K562 (cell line): ENCODE results near the gene EDARADD. TPM values are rescaled to one million over a fixed set of nuclear protein-coding genes. Genes with fewer than 3 reads are reported as not detected.
"Not testable (repeated sequence)": the region's sequence is repeated elsewhere in the genome, so short reads cannot be mapped to it uniquely, and the experiment has no call there.

ENCODE experiments used
- ATAC-seq: fragments of 200-7000 bp; cut with Tn5 transposase; 3 replicates; pipeline ENCODE4 v1.9.1; 2020; ENCODE audit warnings: moderate library complexity
- BruUV-seq: library from RNA; stranded (reverse); fragments of 400-500 nt; replicated peaks from 2 replicates; lab custom pipeline; 2021; lab: Mats Ljungman, UMichigan
- CTCF ChIA-PET: fragments of 300-600 bp; formaldehyde crosslinking; extraction: SDS; loops from one replicate; lab custom pipeline; 2021; ENCODE audit warnings: low intra/inter-chr PET ratio; lab: Yijun Ruan, JAX
- POLR2A ChIA-PET: fragments of 300-600, 350-650 bp; sonication (Branson Sonifier 250); formaldehyde crosslinking; extraction: SDS; loops from one replicate; lab custom pipeline; 2021; ENCODE audit warnings: antibody characterized with exemption, inconsistent platforms; lab: Yijun Ruan, JAX
- DNase-seq, 4 experiments: peaks; one replicate each; pipeline versions ENCODE4 v3.0.0 to v3.0.0-alpha.2; 2011 to 2018; ENCODE audit warnings: low spot score in 3 of 4, mixed read lengths in 3 of 4; ENCODE audit errors: extremely low read depth in 1 of 4
- FAIRE-seq: peaks from 2 replicates; lab custom pipeline; 2011; peaks lifted over from hg19 to GRCh38; lab: Jason Lieb, UNC
- H2AFZ ChIP-seq: 2 replicates; pipeline ENCODE4 v1.6.0; 2011; ENCODE audit warnings: low read depth, low read length, control low read depth, inconsistent platforms
- H3K27ac ChIP-seq: fragments of 200-600 bp; 3 replicates; pipeline ENCODE4 v1.8.0; 2011; ENCODE audit warnings: low read depth, mild to moderate bottlenecking, control low read depth, inconsistent platforms, low read length, moderate library complexity, mixed read lengths; ENCODE audit errors: extremely low read depth
- H3K27me3 ChIP-seq, 2 experiments: fragments of 300-600 bp in 1 of 2; 2 replicates in 1 of 2; 3 replicates in 1 of 2; pipeline versions ENCODE4 v1.6.0 to v1.8.0; 2011; ENCODE audit warnings: inconsistent platforms in 2 of 2, low read length in 2 of 2, mild to moderate bottlenecking in 1 of 2, mixed read lengths in 1 of 2, moderate library complexity in 1 of 2; ENCODE audit not compliant: control insufficient read depth in 2 of 2, insufficient read depth in 2 of 2
- H3K36me3 ChIP-seq: fragments of 300-600 bp; 3 replicates; pipeline ENCODE4 v1.8.0; 2011; ENCODE audit warnings: mild to moderate bottlenecking, low read length, inconsistent platforms; ENCODE audit not compliant: control insufficient read depth, insufficient read depth
- H3K4me1 ChIP-seq, 2 experiments: fragments of 200-600 bp in 1 of 2; replicated peaks in 1 of 2; 2 replicates in 1 of 2; 3 replicates in 1 of 2; pipeline versions ENCODE4 v1.5.1 to v1.8.0; 2011; ENCODE audit warnings: inconsistent platforms in 2 of 2, low read length in 2 of 2, mild to moderate bottlenecking in 1 of 2, mixed read lengths in 1 of 2, moderate library complexity in 1 of 2; ENCODE audit not compliant: control insufficient read depth in 2 of 2, insufficient read depth in 2 of 2
- H3K4me2 ChIP-seq: 2 replicates; pipeline ENCODE4 v1.6.1; 2011; ENCODE audit warnings: low read length, control low read depth, inconsistent platforms, mixed read lengths; ENCODE audit not compliant: insufficient read depth
- H3K4me3 ChIP-seq: fragments of 200-600 bp; sonication (generic), shearing (Covaris generic); 2 replicates; pipeline ENCODE4 v1.5.1; 2016; ENCODE audit warnings: control low read depth, inconsistent platforms
- H3K79me2 ChIP-seq: fragments of 200-600 bp; 3 replicates; pipeline ENCODE4 v1.8.0; 2011; ENCODE audit warnings: low read length, inconsistent platforms; ENCODE audit not compliant: control insufficient read depth, insufficient read depth
- H3K9ac ChIP-seq, 2 experiments: 2 replicates each; pipeline versions ENCODE4 v1.6.0 to v1.6.1; 2011; ENCODE audit warnings: low read depth in 2 of 2, low read length in 2 of 2, control low read depth in 1 of 2, inconsistent platforms in 1 of 2, mild to moderate bottlenecking in 1 of 2, mixed read lengths in 1 of 2; ENCODE audit not compliant: insufficient read depth in 1 of 2
- H3K9me1 ChIP-seq: one replicate; pipeline ENCODE4 v1.6.0; 2011; ENCODE audit warnings: inconsistent platforms, mild to moderate bottlenecking, low read length, moderate library complexity; ENCODE audit not compliant: control insufficient read depth, insufficient read depth
- H3K9me3 ChIP-seq: replicated peaks from 2 replicates; pipeline ENCODE4 v1.5.1; 2011; ENCODE audit warnings: low read depth, low read length, inconsistent platforms; ENCODE audit not compliant: control insufficient read depth, insufficient read depth
- H4K20me1 ChIP-seq: replicated peaks from 2 replicates; pipeline ENCODE4 v1.6.1; 2011; ENCODE audit warnings: low read length, inconsistent platforms, mixed read lengths; ENCODE audit not compliant: control insufficient read depth, insufficient read depth
- BHLHE40 ChIP-seq: IDR thresholded peaks from 2 replicates; pipeline ENCODE4 v1.6.1; 2011; ENCODE audit warnings: low read length, improper control_type of control experiment
- EWSR1 ChIP-seq: fragments of 450-650 bp; IDR thresholded peaks from 2 replicates; pipeline ENCODE4 v1.6.1; 2018; ENCODE audit warnings: borderline replicate concordance, mild to moderate bottlenecking, low read depth, moderate library complexity; ENCODE audit not compliant: partially characterized antibody
- GTF2E2 ChIP-seq: fragments of 200-800 bp; sonication (Bioruptor generic); IDR thresholded peaks from 2 replicates; pipeline ENCODE4 v1.6.1; 2016; ENCODE audit warnings: missing genetic modification characterization, missing compliant biosample characterization
- RAD51 ChIP-seq: fragments of 450-650 bp; IDR thresholded peaks from 2 replicates; pipeline ENCODE4 v1.7.1; 2016; ENCODE audit warnings: low read depth, mild to moderate bottlenecking, borderline replicate concordance
- RBM25 ChIP-seq: fragments of 200-400 bp; formaldehyde crosslinking; IDR thresholded peaks from 2 replicates; pipeline ENCODE4 v1.6.1; 2018; ENCODE audit warnings: low read length, low read depth, moderate library complexity; ENCODE audit not compliant: severe bottlenecking
- ZNF121 ChIP-seq: sonication (generic); formaldehyde crosslinking; conservative IDR thresholded peaks from 2 replicates; pipeline ENCODE4 v1.8.0; 2022; ENCODE audit warnings: missing genetic modification reagents
- ZNF133 ChIP-seq: fragments of 250-450 bp; sonication (Bioruptor Pico); IDR thresholded peaks from 2 replicates; pipeline ENCODE4 v1.4.0; 2020; ENCODE audit warnings: mild to moderate bottlenecking
- WGBS: fragments of 100-300 bp; shearing (Covaris generic); methylation state at CpG from one replicate; pipeline ENCODE4 v1.1.6; 2016; ENCODE audit warnings: low coverage, mixed read lengths; ENCODE audit not compliant: insufficient coverage; ENCODE audit errors: missing lambda C conversion rate; 5-methylcytosine and 5-hydroxymethylcytosine counted together
- in situ Hi-C: fragments of 300-500 bp; cut with MboI; formaldehyde crosslinking; loops from 4 replicates; pipeline ENCODE4 v1.15.0; 2018; ENCODE audit warnings: inconsistent platforms, mixed read lengths
- intact Hi-C: fragments of 100-400 bp; cut with micrococcal nuclease; formaldehyde crosslinking; loops from 2 replicates; pipeline ENCODE4 v1.14.2; 2022
- polyA plus RNA-seq, 8 experiments: library from polyadenylated mRNA; depleted of rRNA in 4 of 8; stranded (reverse) in 5 of 8; unstranded in 3 of 8; fragments of >200 nt; fragmentation: Nextera tagmentation in 2 of 8; fragmentation: Illumina TruSeq in 1 of 8; extraction: Ambion mirVana in 2 of 8; extraction: Trizol in 1 of 8; gene quantifications; 2 replicates each; pipeline versions ENCODE4 v1.2.1 to v1.2.3, GENCODE V29; 2011 to 2014; ENCODE audit warnings: inconsistent platforms in 1 of 8, missing spikeins in 1 of 8
- total RNA-seq, 7 experiments: library from RNA; depleted of rRNA in 6 of 7; stranded (reverse); fragments of >200 nt in 6 of 7; fragmentation: Illumina TruSeq in 2 of 7; extraction: Trizol in 2 of 7; gene quantifications; 2 replicates each; pipeline versions ENCODE4 v1.2.1 to v1.2.3, GENCODE V29; 2011 to 2021; ENCODE audit warnings: low replicate concordance in 1 of 7
- TF ChIP-seq, protein P1 (sequence below), 3 experiments: IDR thresholded peaks in 2 of 3; conservative IDR thresholded peaks in 1 of 3; 2 replicates each; pipeline ENCODE4 v1.5.1; 2011 to 2012; ENCODE audit warnings: low read length in 3 of 3, mild to moderate bottlenecking in 3 of 3, control low read depth in 2 of 3, improper control_type of control experiment in 1 of 3, inconsistent platforms in 1 of 3, low read depth in 1 of 3, mixed read lengths in 1 of 3, moderate library complexity in 1 of 3; ENCODE audit not compliant: insufficient read depth in 2 of 3
- TF ChIP-seq, protein P2 (sequence below): fragments of 450-650 bp; formaldehyde crosslinking; IDR thresholded peaks from 2 replicates; pipeline ENCODE4 v1.4.0; 2020; ENCODE audit warnings: mild to moderate bottlenecking, mixed read lengths

Gene EDARADD
- total and polyA plus RNA-seq, 9 of the 15 experiments (the other 6 are each of a cell fraction or from before 2014, with no cell fraction given): 0.46 to 32.4 (median 20.6) TPM

DNA sequence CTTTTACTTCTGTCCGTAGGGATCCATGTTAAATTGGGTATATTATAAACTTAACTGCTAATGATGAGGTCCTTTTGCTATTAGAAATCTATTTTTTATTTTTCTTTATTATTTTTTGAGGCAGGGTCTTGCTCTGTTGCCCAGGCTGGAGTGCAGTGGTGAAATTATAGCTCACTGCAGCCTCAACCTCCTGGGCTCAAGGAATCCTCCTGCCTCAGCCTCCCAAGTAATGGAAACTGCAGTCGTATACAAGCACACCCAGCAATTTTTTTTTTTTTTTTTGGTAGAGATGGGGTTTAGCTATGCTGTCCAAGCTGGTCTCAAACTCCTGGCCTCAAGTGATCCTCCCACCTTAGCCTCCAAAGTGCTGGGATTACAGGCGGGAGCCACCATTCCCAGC is 95.1 kb downstream of the EDARADD start:
- H3K9me3 ChIP-seq, BruUV-seq, H3K79me2 ChIP-seq, H3K9me1 ChIP-seq, H3K4me2 ChIP-seq, H3K4me3 ChIP-seq, H2AFZ ChIP-seq, H3K27ac ChIP-seq, H3K9ac ChIP-seq, H3K36me3 ChIP-seq, ATAC-seq, DNase-seq, H4K20me1 ChIP-seq, H3K4me1 ChIP-seq, FAIRE-seq: not testable (repeated sequence)
- intact Hi-C loops: loop anchor here (5.0 kb wide), 1 partner anchor 137 kb away; no protein-coding TSS in a partner anchor
- ChIA-PET POLR2A (interaction anchor here (0.5 kb wide), 1 partner anchor 334 kb away, joined by 4 read pairs; no protein-coding TSS in a partner anchor), CTCF (interaction anchor here (2.2 to 3.2 kb wide), 2 partner anchors 380 to 385 kb away, joined by 14 to 27 read pairs; no protein-coding TSS in a partner anchor)
- H3K27me3 ChIP-seq: peaks cover 9 to 13% of the 10 kb centered on the region in 2 experiments; a peak in 4 of 5 replicates
- 43% methylated on average over 3 of the region's 3 CpGs for whole genome bisulfite sequencing
- in situ Hi-C loops: loop anchor here (25.0 kb wide), 1 partner anchor 898 kb away; no protein-coding TSS in a partner anchor
- TF ChIP-seq RBM25: peak; percentile 53
- peak; percentile 57; the same call in 1 of the 2 replicates for TF ChIP-seq ZNF121 (CRISPR knock-in tag)

GRCh38 chr1:236489710-236490377 is 95.8 kb downstream of the EDARADD start:
- H3K9ac ChIP-seq: no peak overlapping the region
- FAIRE-seq: peak; percentile 77
- in situ Hi-C loops: loop anchor here (5.0 to 25.0 kb wide), 2 partner anchors 378 to 897 kb away; no protein-coding TSS in a partner anchor
- TF ChIP-seq EWSR1: no peak
- TF ChIP-seq ZNF133: no peak
- no peak for TF ChIP-seq RBM25
- TF ChIP-seq, protein P1, sequence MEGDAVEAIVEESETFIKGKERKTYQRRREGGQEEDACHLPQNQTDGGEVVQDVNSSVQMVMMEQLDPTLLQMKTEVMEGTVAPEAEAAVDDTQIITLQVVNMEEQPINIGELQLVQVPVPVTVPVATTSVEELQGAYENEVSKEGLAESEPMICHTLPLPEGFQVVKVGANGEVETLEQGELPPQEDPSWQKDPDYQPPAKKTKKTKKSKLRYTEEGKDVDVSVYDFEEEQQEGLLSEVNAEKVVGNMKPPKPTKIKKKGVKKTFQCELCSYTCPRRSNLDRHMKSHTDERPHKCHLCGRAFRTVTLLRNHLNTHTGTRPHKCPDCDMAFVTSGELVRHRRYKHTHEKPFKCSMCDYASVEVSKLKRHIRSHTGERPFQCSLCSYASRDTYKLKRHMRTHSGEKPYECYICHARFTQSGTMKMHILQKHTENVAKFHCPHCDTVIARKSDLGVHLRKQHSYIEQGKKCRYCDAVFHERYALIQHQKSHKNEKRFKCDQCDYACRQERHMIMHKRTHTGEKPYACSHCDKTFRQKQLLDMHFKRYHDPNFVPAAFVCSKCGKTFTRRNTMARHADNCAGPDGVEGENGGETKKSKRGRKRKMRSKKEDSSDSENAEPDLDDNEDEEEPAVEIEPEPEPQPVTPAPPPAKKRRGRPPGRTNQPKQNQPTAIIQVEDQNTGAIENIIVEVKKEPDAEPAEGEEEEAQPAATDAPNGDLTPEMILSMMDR (IDR thresholded peaks at IDR 0.05 in 2 of 3, conservative IDR thresholded peaks at IDR 0.05 in 1 of 3; ENCODE audit: insufficient read depth in 2 of 3, low read depth in 1 of 3, low read length in 3 of 3): peak; percentile 54 to 74 (median 70)
- 0 out of 2 replicates have a peak, but pooled peaks have one; percentile 31 for TF ChIP-seq BHLHE40
- TF ChIP-seq RAD51: 0 out of 2 replicates have a peak, but pooled peaks have one; percentile 41
- TF ChIP-seq, protein P2, sequence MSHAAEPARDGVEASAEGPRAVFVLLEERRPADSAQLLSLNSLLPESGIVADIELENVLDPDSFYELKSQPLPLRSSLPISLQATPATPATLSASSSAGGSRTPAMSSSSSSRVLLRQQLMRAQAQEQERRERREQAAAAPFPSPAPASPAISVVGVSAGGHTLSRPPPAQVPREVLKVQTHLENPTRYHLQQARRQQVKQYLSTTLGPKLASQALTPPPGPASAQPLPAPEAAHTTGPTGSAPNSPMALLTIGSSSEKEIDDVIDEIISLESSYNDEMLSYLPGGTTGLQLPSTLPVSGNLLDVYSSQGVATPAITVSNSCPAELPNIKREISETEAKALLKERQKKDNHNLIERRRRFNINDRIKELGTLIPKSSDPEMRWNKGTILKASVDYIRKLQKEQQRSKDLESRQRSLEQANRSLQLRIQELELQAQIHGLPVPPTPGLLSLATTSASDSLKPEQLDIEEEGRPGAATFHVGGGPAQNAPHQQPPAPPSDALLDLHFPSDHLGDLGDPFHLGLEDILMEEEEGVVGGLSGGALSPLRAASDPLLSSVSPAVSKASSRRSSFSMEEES (CRISPR knock-in tag): peak; percentile 15; the same call in 1 of the 2 replicates
- TF ChIP-seq GTF2E2 (tag): no peak

More at GRCh38 chr1:236489710-236490377, 95.8 kb downstream of the EDARADD start:
- Histone ChIP-seq H3K36me3 (no peaks in the 10 kb centered on the region), H4K20me1 (no peaks in the 10 kb centered on the region), H3K9me1 (no peaks in the 10 kb centered on the region), H3K79me2 (no peaks in the 10 kb centered on the region), H3K4me1 (peaks cover 0 to 6% of the 10 kb centered on the region in 2 experiments; a peak in 3 of 5 replicates), H3K27ac (no peak overlapping the region), H3K4me2 (no peak overlapping the region), H3K9me3 (no peaks in the 10 kb centered on the region), H2AFZ (no peak overlapping the region), H3K4me3 (no peak overlapping the region), H3K27me3 (peaks cover 9 to 15% of the 10 kb centered on the region in 2 experiments; a peak in 4 of 5 replicates)
- WGBS: 11% methylated on average over 11 of the region's 11 CpGs
- ATAC-seq (peak; percentile 85), DNase-seq (peak; percentile 62 to 77 (median 64))
- intact Hi-C loops: loop anchor here (1.0 to 5.0 kb wide), 5 partner anchors 42 to 387 kb away; no protein-coding TSS in a partner anchor
- ChIA-PET CTCF (interaction anchor here (0.5 to 3.2 kb wide), 4 partner anchors 381 to 961 kb away, joined by 3 to 27 read pairs (median 10); no protein-coding TSS in a partner anchor), POLR2A (interaction anchor here (0.5 to 1.1 kb wide), 3 partner anchors 27 to 335 kb away, joined by 3 to 4 read pairs (median 3); no protein-coding TSS in a partner anchor)
- no TSS peak for BruUV-seq
